Liver (tissue), 9 donors: ENCODE data around the gene MARK2. TPM values are rescaled to one million over a fixed set of nuclear protein-coding genes. Genes with fewer than 3 reads are reported as not detected.

Experiments
- DNase-seq: peaks from one replicate; pipeline ENCODE4 v3.0.0-alpha.2; 2017; ENCODE audit warnings: low spot score
- H3K27ac ChIP-seq, 2 donors: one replicate each; pipeline ENCODE4 v1.7.0; 2013; ENCODE audit warnings: inconsistent platforms in 2 of 2, low read length in 2 of 2, control low read depth in 1 of 2, low read depth in 1 of 2, mild to moderate bottlenecking in 1 of 2
- H3K27me3 ChIP-seq, 4 donors: one replicate each; pipeline versions ENCODE4 v1.6.1 to v1.7.0; 2013; ENCODE audit warnings: low read length in 3 of 4, inconsistent platforms in 1 of 4, mild to moderate bottlenecking in 1 of 4, moderate library complexity in 1 of 4; ENCODE audit not compliant: control insufficient read depth in 4 of 4, insufficient read depth in 4 of 4
- H3K36me3 ChIP-seq, 4 donors: one replicate each; pipeline versions ENCODE4 v1.6.1 to v1.7.0; 2013; ENCODE audit warnings: low read length in 3 of 4, mild to moderate bottlenecking in 3 of 4, low read depth in 1 of 4, moderate library complexity in 1 of 4; ENCODE audit not compliant: control insufficient read depth in 4 of 4, insufficient read depth in 3 of 4
- H3K4me1 ChIP-seq, 4 donors: one replicate each; pipeline versions ENCODE4 v1.6.1 to v1.7.0; 2013; ENCODE audit warnings: low read length in 3 of 4, mild to moderate bottlenecking in 3 of 4, moderate library complexity in 1 of 4; ENCODE audit not compliant: control insufficient read depth in 4 of 4, insufficient read depth in 4 of 4
- H3K4me3 ChIP-seq, 3 donors: one replicate each; pipeline versions ENCODE4 v1.6.1 to v1.7.0; 2013; ENCODE audit warnings: low read length in 3 of 3, control low read depth in 1 of 3, low read depth in 1 of 3, mild to moderate bottlenecking in 1 of 3
- H3K9ac ChIP-seq, 2 donors: one replicate each; pipeline ENCODE4 v1.7.0; 2013; ENCODE audit warnings: low read length in 2 of 2, mild to moderate bottlenecking in 2 of 2, moderate library complexity in 2 of 2, control low read depth in 1 of 2, low read depth in 1 of 2
- H3K9me3 ChIP-seq, 4 donors: one replicate each; pipeline versions ENCODE4 v1.6.1 to v1.7.0; 2013; ENCODE audit warnings: low read length in 3 of 4; ENCODE audit not compliant: control insufficient read depth in 4 of 4
- EGR1 ChIP-seq, 2 donors: IDR thresholded peaks; 2 replicates each; pipeline ENCODE4 v1.6.1; 2016 to 2018; ENCODE audit warnings: antibody characterized with exemption in 2 of 2, low read depth in 2 of 2
- FOXA1 ChIP-seq: IDR thresholded peaks from 2 replicates; pipeline ENCODE4 v1.6.1; 2016; ENCODE audit warnings: antibody characterized with exemption
- FOXA2 ChIP-seq: IDR thresholded peaks from 2 replicates; pipeline ENCODE4 v1.6.1; 2016; ENCODE audit warnings: antibody characterized with exemption
- GABPA ChIP-seq, 2 donors: IDR thresholded peaks in 1 of 2; conservative IDR thresholded peaks in 1 of 2; 2 replicates each; pipeline ENCODE4 v1.6.1; 2016; ENCODE audit warnings: antibody characterized with exemption in 2 of 2, mild to moderate bottlenecking in 1 of 2, moderate library complexity in 1 of 2
- HNF4A ChIP-seq, 2 donors: conservative IDR thresholded peaks; 2 replicates each; pipeline ENCODE4 v1.6.1; 2016; ENCODE audit warnings: antibody characterized with exemption in 2 of 2, mild to moderate bottlenecking in 2 of 2
- HNF4G ChIP-seq: IDR thresholded peaks from 2 replicates; pipeline ENCODE4 v1.6.1; 2016; ENCODE audit warnings: antibody characterized with exemption
- JUND ChIP-seq, 2 donors: IDR thresholded peaks; 2 replicates each; pipeline ENCODE4 v1.6.1; 2016; ENCODE audit warnings: antibody characterized with exemption in 2 of 2
- NR2F2 ChIP-seq: IDR thresholded peaks from 2 replicates; pipeline ENCODE4 v1.6.1; 2016; ENCODE audit warnings: antibody characterized with exemption
- RAD21 ChIP-seq, 2 donors: IDR thresholded peaks; 2 replicates each; pipeline ENCODE4 v1.6.1; 2016; ENCODE audit warnings: antibody characterized with exemption in 2 of 2, mild to moderate bottlenecking in 2 of 2
- RXRA ChIP-seq, 2 donors: IDR thresholded peaks; 2 replicates each; pipeline ENCODE4 v1.6.1; 2017 to 2018; ENCODE audit warnings: antibody characterized with exemption in 2 of 2, mild to moderate bottlenecking in 1 of 2
- SP1 ChIP-seq: IDR thresholded peaks from 2 replicates; pipeline ENCODE4 v1.6.1; 2018; ENCODE audit warnings: antibody characterized with exemption, mild to moderate bottlenecking
- TAF1 ChIP-seq: conservative IDR thresholded peaks from 2 replicates; pipeline ENCODE4 v1.6.1; 2016; ENCODE audit warnings: antibody characterized with exemption, mild to moderate bottlenecking
- YY1 ChIP-seq: IDR thresholded peaks from 2 replicates; pipeline ENCODE4 v1.6.1; 2016; ENCODE audit warnings: antibody characterized with exemption, mild to moderate bottlenecking
- WGBS: extraction: QIAGEN DNeasy Blood & Tissue Kit; methylation state at CpG from one replicate; pipeline ENCODE4 v1.1.7; 2013; 5-methylcytosine and 5-hydroxymethylcytosine counted together
- polyA plus RNA-seq, 2 donors: library from polyadenylated mRNA; stranded (reverse) in 1 of 2; unstranded in 1 of 2; fragments of 200-250 nt in 1 of 2; fragments of >200 nt in 1 of 2; fragmentation: Nextera tagmentation in 1 of 2; extraction: Ambion mirVana in 1 of 2; gene quantifications; one replicate each; pipeline versions ENCODE4 v1.2.1 to v1.2.3, GENCODE V29; 2013 to 2015
- total RNA-seq, 2 donors: library from RNA; depleted of rRNA; stranded (reverse); fragments of >200 nt; gene quantifications; one replicate each; pipeline ENCODE4 v1.2.3, GENCODE V29; 2014
- TF ChIP-seq, protein P1 (sequence below): IDR thresholded peaks from 2 replicates; pipeline ENCODE4 v1.6.1; 2016; ENCODE audit warnings: antibody characterized with exemption
- TF ChIP-seq, protein P2 (sequence below): IDR thresholded peaks from 2 replicates; pipeline ENCODE4 v1.6.1; 2016; ENCODE audit warnings: antibody characterized with exemption, mild to moderate bottlenecking
- TF ChIP-seq, protein P3 (sequence below): IDR thresholded peaks from 2 replicates; pipeline ENCODE4 v1.6.1; 2016; ENCODE audit warnings: antibody characterized with exemption
- donor health status: healthy.
- donor health status: healthy.
- donor health status: healthy.
- donor health status: healthy.
- donor health status: healthy.

The MARK2 gene
- total and polyA plus RNA-seq, 4 donors: 3.4 to 11.6 (median 8.0) TPM

DNA sequence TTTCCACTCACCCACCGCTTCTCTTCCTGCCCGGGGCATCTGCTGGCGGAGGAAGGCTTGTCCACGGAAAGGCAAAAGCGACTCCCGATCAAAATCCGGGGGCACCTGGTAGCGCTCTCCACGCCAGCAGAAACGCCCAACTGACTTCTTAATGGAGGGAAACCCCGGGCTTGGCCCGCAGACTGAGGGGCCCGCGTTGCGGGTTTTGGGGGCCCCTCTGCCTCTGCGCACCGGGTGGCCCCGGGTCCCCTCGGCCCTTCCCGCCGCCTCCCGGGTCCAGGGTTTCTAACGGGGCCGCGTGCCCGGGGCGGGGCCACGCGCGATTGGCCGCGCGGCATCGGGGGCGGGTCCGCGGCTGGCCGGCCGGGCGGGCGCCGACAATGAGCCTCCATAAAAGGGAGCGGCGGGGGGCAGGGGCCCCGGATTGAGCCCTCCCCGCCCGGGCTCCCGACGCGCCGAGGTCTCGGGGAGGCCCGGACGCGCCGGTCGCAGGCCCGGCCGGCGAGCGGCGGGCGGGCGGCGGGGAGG, 25.8 kb upstream of the MARK2 start, which contains the start of gene SPINDOC:
SPINDOC (plus strand) TSS at position 422 of the 528 bp plus-strand sequence. CDS start 231 bp downstream, outside the sequence.
- Histone ChIP-seq H3K36me3 (no peaks in the 10 kb centered on the region), H3K9me3 (no peaks in the 10 kb centered on the region), H3K4me3 (peak within 1 kb of the TSS; percentile 68 to 87 (median 83)), H3K9ac (peak within 1 kb of the TSS; percentile 53 to 66), H3K27ac (peak within 1 kb of the TSS; percentile 63 to 72), H3K4me1 (peaks cover 0 to 20% (median 11%) of the 10 kb centered on the region in 4 donors), H3K27me3 (no peaks in the 10 kb centered on the region)
- DNase-seq: peak; percentile 76
- TF ChIP-seq RXRA (IDR thresholded peaks at IDR 0.05): no peak
- TF ChIP-seq NR2F2: no peak
- no peak for TF ChIP-seq GABPA (IDR thresholded peaks at IDR 0.05 in 1 of 2, conservative IDR thresholded peaks at IDR 0.05 in 1 of 2)
- no peak for TF ChIP-seq EGR1 (IDR thresholded peaks at IDR 0.05; ENCODE audit: low read depth in 2 of 2)
- no peak for TF ChIP-seq YY1
- WGBS: 1% methylated on average over 65 of the region's 65 CpGs

DNA sequence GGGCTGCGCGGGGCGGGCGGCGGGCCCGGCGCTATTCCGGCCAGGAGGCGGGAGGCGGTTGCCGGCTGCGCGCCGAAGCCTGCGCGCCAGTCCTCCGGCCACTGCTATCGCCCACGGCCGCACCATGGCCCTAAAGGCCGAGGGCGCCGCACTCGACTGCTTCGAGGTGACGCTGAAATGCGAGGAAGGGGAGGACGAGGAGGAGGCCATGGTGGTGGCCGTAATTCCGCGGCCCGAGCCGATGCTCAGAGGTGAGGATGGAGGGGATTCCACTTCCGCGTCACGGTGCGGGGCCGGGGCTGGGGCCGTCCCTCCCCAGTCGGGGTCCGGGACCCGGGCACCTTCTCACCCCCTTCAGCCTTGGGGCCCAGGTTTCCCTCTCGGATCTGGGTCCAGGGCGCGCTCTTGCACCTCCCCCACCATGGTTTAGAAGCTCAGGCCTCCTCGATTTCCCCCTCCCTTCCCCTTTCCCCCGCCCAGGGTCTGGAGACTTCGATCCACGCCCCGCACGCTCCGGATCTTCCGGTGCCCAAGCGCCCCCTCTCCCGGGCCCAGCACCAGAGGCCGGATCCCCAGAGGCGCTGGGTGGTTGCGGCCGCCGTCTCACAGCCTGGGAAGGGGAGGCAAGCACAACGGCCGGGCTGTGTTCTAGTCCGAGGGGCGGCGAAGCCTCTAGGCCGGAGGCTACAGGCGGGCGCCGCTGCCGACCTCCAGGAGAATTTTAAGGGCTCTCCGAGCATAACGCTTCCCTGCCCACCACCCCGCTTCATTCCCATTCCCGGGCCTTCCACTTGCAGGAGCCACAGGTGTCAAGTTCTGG, 25.1 kb upstream of the MARK2 start:
- TF ChIP-seq, protein P1, sequence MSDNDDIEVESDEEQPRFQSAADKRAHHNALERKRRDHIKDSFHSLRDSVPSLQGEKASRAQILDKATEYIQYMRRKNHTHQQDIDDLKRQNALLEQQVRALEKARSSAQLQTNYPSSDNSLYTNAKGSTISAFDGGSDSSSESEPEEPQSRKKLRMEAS: no peak
- TF ChIP-seq HNF4A (conservative IDR thresholded peaks at IDR 0.05) (no peak), GABPA (IDR thresholded peaks at IDR 0.05 in 1 of 2, conservative IDR thresholded peaks at IDR 0.05 in 1 of 2) (no peak), JUND (IDR thresholded peaks at IDR 0.05) (no peak), TAF1 (no peak), RAD21 (IDR thresholded peaks at IDR 0.05) (no peak), RXRA (IDR thresholded peaks at IDR 0.05) (no peak), FOXA2 (no peak), HNF4G (no peak), NR2F2 (no peak), FOXA1 (no peak), SP1 (no peak)
- TF ChIP-seq, protein P2, sequence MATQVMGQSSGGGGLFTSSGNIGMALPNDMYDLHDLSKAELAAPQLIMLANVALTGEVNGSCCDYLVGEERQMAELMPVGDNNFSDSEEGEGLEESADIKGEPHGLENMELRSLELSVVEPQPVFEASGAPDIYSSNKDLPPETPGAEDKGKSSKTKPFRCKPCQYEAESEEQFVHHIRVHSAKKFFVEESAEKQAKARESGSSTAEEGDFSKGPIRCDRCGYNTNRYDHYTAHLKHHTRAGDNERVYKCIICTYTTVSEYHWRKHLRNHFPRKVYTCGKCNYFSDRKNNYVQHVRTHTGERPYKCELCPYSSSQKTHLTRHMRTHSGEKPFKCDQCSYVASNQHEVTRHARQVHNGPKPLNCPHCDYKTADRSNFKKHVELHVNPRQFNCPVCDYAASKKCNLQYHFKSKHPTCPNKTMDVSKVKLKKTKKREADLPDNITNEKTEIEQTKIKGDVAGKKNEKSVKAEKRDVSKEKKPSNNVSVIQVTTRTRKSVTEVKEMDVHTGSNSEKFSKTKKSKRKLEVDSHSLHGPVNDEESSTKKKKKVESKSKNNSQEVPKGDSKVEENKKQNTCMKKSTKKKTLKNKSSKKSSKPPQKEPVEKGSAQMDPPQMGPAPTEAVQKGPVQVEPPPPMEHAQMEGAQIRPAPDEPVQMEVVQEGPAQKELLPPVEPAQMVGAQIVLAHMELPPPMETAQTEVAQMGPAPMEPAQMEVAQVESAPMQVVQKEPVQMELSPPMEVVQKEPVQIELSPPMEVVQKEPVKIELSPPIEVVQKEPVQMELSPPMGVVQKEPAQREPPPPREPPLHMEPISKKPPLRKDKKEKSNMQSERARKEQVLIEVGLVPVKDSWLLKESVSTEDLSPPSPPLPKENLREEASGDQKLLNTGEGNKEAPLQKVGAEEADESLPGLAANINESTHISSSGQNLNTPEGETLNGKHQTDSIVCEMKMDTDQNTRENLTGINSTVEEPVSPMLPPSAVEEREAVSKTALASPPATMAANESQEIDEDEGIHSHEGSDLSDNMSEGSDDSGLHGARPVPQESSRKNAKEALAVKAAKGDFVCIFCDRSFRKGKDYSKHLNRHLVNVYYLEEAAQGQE: no peak
- TF ChIP-seq, protein P3, sequence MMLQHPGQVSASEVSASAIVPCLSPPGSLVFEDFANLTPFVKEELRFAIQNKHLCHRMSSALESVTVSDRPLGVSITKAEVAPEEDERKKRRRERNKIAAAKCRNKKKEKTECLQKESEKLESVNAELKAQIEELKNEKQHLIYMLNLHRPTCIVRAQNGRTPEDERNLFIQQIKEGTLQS: no peak
- no peaks in the 10 kb centered on the region for H3K9me3 ChIP-seq
- H3K4me3 ChIP-seq: peak overlapping the region; percentile 68 to 87 (median 83)
- no peaks in the 10 kb centered on the region for H3K36me3 ChIP-seq
- WGBS: 7% methylated on average over 74 of the region's 74 CpGs
- no peaks in the 10 kb centered on the region for H3K27me3 ChIP-seq
- peak; percentile 44 for DNase-seq
- peak overlapping the region; percentile 63 to 72 for H3K27ac ChIP-seq
- H3K4me1 ChIP-seq: peaks cover 0 to 20% (median 11%) of the 10 kb centered on the region in 4 donors
- H3K9ac ChIP-seq: peak overlapping the region; percentile 20 to 27
